GM19043 (cell line): ENCODE measurements around the gene ATAD2B.

Experiments
- ATAC-seq: cut with Tn5 transposase; IDR thresholded peaks from one replicate; pipeline ENCODE4 v1.9.1; 2021; ENCODE audit warnings: low read depth; ENCODE audit not compliant: unreplicated experiment

ATAD2B gene

DNA sequence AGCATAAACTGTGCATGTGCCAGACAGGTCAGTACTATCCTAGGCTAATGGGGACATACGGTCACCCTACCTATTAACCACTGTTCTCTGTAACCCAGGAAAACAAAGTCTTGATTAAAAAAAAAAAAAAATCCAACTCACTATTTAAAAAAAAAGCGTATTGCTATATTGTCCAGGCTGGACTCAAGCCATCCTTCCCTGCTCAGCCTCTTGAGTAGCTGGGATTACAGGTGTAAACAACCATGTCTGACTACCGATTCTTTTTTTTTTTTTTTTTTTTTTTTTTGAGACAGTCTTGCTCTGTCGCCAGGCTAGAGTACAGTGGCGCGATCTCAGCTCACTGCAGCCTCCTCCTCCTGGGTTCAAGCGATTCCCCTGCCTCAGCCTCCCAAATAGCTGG lies 11.6 kb downstream of the ATAD2B start:
- ATAC-seq = no peak

- ATAC-seq = no peak
Measured at GRCh38 chr2:23912054-23912453, 14.9 kb downstream of the ATAD2B start.

DNA sequence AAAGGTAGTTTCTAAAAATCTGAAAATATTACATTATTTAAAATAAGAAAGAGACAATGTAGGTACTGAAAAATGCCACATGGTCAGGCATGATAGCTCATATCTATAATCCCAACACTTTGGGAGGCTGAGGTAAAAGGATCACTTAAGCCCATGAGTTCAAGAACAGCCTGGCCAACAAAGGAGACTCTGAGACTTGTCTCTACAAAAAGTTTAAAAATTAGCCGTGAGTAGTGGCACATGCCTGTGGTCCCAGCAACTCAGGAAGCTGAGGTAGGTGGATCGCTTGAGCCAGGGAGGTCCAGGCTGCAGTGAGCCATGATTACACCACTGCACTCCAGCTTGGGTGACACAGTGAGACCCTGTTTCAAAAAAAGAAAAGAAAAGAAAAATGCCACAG lies 21.8 kb downstream of the ATAD2B start:
- no peak for ATAC-seq

DNA sequence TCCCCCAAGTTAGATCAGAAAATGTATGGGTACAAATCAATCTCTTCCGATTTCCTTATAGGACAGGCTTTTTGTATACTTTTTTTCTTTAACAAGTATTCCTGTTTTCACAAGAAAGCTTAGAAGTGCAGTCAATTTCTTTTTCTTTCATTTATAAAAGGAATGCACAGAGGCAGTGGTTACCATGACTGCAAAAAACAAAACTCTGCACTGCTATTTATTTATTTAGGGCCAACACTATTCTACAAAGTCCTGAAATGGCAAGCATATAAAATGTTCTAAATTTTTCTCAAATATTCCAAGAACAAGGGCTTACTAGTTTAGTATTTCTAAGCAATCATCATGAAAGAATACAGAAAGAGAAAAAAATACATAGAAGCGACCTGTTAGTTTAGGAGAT lies 22.2 kb downstream of the ATAD2B start:
- no peak for ATAC-seq

DNA sequence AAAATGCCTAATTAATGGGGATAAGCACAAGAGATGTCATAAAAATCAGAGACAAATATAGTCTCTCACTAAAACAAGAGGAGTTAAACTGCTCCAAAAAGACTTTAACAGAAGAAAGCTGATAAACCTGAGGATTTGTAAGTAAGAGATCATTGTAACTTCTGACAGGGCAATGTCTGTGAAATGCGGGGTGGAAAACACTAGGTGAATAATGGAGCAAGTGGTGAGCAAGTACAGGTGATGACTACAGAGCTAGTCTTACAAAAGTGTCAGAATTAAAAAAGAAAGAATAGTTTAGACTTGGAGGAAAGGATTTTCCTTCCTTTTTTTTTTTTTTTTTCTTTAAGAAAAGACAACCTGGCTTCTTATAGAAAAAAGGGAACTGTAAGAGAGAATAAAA lies 22.7 kb downstream of the ATAD2B start:
- ATAC-seq = no peak

DNA sequence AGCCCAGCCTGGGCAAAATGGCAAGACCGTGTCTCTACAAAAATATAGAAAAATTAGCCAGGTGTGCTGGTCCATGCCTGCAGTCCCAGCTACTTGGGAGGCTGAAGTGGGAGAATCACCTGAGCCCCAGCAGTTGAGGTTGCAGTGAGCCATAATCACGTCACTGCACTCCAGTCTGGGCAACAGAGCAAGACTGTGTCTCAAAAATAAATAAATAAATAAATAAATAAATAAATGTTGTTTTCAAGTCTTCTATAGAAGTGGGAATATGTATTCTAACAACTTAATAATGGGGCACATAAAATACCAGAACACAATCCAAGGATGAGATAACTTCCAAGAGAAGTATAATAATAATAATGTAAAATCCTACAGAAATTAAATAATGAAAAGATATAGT lies 23.9 kb downstream of the ATAD2B start:
- ATAC-seq = no peak

GRCh38 chr2:23901966-23902846 lies 24.7 kb downstream of the ATAD2B start:
- ATAC-seq = no peak

DNA sequence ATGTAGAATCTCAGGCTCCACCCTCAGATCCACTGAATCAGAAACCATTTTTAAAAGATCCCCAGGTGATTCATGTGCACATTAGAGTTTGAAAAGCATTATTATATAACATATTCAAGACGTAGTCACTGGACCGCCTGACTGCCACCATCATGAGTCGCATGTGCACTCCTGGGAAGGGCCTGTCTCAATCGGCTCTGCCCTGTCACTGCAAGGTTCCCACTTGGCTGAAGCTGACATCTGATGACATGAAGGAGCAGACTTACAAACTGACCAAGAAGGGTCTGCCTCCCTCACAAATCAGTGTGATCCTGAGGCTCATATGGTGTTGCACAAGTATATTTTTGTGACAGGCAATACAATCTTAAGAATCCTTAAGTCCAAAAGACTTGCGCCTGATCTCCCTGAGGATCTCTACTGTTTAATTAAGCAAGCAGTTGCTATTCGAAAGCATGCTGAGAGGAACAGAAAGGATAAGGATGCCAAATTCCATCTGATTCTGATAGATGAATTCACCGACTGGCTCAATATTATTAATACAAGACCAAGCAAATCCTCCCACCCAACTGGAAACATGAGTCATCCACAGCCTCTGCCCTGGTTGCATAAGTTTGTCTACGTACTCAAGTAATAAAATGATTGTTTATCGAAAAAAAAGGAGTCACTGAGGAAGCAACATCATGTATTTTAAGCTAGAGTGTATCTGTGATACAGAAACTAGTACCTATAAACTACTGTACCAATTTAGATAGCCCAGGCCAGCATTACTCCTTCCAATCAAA lies 26.2 kb downstream of the ATAD2B start:
- ATAC-seq = no peak

DNA sequence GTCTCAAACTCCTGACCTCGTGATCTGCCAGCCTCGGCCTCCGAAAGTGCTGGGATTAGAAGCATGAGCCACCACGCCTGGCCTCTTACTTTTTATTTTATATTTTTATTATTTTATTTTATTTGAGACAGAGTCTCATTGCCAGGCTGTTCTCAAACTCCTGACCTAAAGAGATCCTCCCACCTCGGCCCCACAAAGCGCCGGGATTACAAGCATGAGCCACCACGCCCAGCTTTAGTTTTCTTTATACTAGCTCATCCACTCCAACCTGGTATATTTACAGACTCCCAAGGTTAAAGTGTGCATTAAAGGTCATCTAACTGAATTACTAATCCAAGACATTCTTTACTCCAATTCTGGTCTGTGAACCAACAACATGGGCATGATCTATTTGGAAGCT lies 26.8 kb downstream of the ATAD2B start:
- no peak for ATAC-seq

DNA sequence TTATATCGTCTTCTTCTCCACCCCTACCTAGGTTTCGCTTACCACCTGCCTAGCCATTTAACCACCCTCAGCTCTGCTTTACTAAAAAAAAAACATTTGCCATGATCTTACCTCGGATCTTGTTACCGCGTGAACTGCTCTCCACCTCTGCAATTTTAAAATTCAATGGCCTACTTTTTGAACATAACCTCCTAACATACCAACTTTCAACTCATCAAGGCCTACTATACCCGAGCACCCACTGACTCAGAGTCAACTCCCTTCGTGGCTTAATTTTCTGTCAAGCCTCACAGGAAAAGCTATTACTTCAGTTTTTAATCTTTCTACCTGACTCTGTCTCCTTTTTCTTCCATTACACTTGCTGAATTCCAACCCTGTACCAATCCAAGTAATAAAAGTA lies 55.7 kb downstream of the ATAD2B start:
- ATAC-seq = no peak

DNA sequence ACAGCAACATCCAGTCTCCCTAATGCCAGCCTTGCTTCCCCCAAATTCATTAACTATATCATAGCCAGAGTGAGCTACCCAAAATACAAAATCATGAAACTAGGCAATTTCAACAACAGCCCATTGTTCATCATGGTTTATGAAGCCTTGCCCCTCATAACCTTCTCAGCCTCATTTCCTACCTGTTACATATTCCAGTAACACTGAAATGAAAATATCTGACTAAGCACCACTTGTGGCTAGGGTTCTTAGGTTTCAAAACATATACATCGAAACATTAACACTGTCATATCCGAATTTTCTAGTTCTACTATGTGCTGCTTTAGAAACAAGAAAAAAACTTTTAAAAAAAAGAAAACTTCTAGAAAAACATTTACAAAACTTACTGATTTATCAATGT lies 59.5 kb downstream of the ATAD2B start:
- ATAC-seq = no peak

GRCh38 chr2:23862716-23863426 lies 64.1 kb downstream of the ATAD2B start:
- no peak for ATAC-seq

GRCh38 chr2:23861952-23862351 lies 65.0 kb downstream of the ATAD2B start:
- no peak for ATAC-seq

DNA sequence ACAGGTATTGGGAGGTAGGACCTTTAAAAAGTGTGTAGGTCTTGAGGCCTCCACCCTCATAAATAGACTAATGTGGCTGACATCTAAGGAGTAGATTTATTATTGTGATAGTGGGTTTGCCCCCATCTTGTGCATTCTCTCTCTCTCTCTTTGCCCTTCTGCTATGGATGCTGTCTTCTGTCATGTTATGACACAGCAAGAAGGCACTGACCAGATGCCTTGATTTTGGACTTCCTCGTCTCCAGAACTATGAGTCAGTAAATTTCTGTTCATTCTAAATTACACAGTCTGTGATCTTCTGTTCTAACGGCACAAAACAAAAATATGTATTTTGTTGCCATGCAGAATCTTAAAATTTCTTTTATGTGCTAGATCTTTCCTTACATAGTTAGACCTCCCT lies 66.9 kb downstream of the ATAD2B start:
- no peak for ATAC-seq

DNA sequence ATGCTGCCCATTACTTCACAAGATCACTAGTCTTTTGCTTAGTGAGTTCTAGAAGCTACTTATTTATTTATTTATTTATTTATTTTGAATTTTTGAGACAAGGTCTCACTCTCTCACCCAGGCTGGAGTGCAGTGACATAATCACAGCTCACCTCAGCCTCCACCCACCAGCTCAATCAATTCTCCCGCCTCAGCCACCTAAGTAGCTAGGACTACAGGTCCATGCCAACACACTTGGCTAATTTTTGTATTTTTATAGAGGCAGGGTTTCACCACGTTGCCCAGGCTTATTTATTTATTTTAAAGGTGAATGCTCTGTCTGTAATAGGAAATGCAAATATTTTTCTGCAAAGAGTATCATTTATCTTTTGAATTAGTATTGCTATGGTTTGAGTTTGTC lies 67.7 kb downstream of the ATAD2B start:
- ATAC-seq = no peak

DNA sequence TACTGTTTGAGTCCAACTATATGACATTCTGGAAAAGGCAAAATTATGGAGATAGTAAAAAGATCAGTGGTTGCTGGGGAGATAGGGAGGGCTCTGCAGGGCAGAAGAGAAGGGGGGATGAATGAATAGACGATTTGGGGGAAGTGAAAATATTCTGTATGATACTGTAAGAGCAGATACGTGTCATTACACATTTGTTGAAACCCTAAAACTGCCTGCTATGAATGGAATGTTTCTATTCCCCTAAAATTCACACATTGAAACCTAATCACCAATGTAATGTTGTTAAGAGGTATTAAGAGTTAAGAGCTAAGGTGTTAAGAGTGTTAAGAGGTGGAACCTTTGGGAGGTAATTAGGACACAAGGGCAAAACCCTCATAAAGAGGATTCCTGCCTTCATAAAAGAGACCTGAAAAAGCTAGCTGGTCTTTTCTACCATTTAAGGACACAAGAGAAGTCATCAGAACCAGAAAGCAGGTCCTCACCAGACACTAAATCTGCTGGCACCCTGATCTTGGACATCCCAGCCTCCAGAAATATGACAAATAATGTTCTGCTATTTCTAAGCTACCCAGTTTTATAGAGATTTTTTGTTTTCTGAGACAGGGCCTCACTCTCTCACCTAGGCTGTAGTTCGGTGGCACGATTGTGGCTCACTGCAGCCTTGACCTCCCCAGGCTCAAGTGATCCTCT lies 76.2 kb downstream of the ATAD2B start:
- ATAC-seq = peak; percentile 72

- no peak for ATAC-seq
Measured at GRCh38 chr2:23844905-23845304, 82.0 kb downstream of the ATAD2B start.

DNA sequence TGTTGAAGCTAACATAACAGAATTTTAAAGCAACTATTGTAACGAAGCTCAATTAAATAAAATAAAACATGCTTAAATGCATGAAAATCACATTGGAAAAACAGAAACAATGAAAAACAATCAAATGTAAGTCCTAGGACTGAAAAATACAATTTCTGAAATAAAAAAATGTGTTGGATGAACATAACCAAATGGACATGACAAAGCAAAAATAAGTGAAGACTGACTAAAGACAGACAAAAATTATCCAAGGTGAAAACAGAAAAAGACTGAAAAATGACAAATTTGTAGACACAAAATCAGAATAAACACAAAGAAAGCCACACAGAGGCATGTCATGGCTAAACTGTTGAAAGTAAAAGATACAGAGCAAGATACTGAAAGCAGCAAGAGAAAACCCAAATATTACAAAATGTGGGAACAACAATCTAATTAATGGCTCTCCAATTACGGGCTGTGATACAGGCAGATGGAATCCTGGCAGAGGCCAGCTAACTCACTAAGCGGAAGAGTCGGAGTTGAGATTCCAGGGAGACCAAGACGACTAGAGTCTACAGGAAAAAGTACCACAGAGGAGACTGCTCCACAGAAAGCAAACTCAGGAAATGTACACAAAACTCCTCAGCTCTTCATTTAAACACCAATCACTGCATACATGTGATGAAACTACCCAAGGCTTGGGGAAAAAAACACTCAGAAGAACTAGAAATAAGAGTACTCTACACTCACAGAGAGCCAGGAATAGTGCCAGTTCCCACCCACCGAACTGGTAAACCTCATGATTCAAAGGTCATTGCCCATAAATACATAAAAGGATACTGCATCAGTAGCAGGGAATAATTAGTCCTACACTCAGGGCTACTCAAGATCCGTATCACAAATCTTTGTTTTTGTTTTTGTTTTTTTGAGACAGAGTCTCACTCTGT lies 83.6 kb downstream of the ATAD2B start:
- ATAC-seq = no peak

GRCh38 chr2:23839919-23840578 lies 86.9 kb downstream of the ATAD2B start:
- no peak for ATAC-seq
